Breast epithelium (tissue), 4 donors: Measurements from ENCODE around the gene DLG1. TPM values are rescaled to one million over a fixed set of nuclear protein-coding genes. Genes with fewer than 3 reads are reported as not detected.

Experiments used
- DNase-seq, 2 donors: peaks; one replicate each; pipeline ENCODE4 v3.0.0-alpha.2; 2019; ENCODE audit warnings: low spot score in 2 of 2
- H3K27ac ChIP-seq, 2 donors: fragments of 200-600 bp; sonication (generic) in 1 of 2; one replicate each; pipeline ENCODE4 v1.5.1; 2016 to 2019; ENCODE audit warnings: mild to moderate bottlenecking in 1 of 2
- H3K27me3 ChIP-seq, 2 donors: fragments of 200-600 bp; sonication (generic) in 1 of 2; one replicate each; pipeline versions ENCODE4 v1.5.1 to v1.6.0; 2017 to 2019; ENCODE audit warnings: control low read depth in 1 of 2, mild to moderate bottlenecking in 1 of 2
- H3K36me3 ChIP-seq: fragments of 200-600 bp; one replicate; pipeline ENCODE4 v1.5.1; 2019
- H3K4me1 ChIP-seq, 2 donors: fragments of 200-600 bp; sonication (generic); one replicate each; pipeline ENCODE4 v1.5.1; 2016 to 2019; ENCODE audit warnings: control low read depth in 1 of 2
- H3K4me3 ChIP-seq, 3 donors: fragments of 200-600 bp; sonication (generic); 1 replicate in 2 of 3; 2 replicates in 1 of 3; pipeline ENCODE4 v1.5.1; 2016 to 2019; ENCODE audit warnings: mild to moderate bottlenecking in 3 of 3, moderate library complexity in 2 of 3
- H3K9me3 ChIP-seq, 2 donors: fragments of 200-600 bp; sonication (generic) in 1 of 2; one replicate each; pipeline ENCODE4 v1.5.1; 2016 to 2019; ENCODE audit warnings: control low read depth in 1 of 2
- CTCF ChIP-seq, 3 donors: fragments of 450-650 bp; IDR thresholded peaks; one replicate each; pipeline ENCODE4 v1.5.1; 2016 to 2017; ENCODE audit warnings: antibody characterized with exemption in 3 of 3, mild to moderate bottlenecking in 3 of 3, moderate library complexity in 3 of 3
- POLR2A ChIP-seq: fragments of 450-650 bp; IDR thresholded peaks from one replicate; pipeline ENCODE4 v1.6.1; 2016; ENCODE audit warnings: antibody characterized with exemption, mild to moderate bottlenecking, moderate library complexity
- POLR2AphosphoS5 ChIP-seq, 3 donors: sonication (generic); formaldehyde crosslinking; IDR thresholded peaks; one replicate each; pipeline ENCODE4 v1.6.1; 2017; ENCODE audit warnings: antibody characterized with exemption in 3 of 3
- intact Hi-C: fragments of 100-400 bp; cut with DNase I; formaldehyde crosslinking; loops from one replicate; pipeline ENCODE4 v1.15.1; 2023; ENCODE audit warnings: low total_unique reads
- total RNA-seq, 3 donors: library from RNA; depleted of rRNA; stranded (reverse); fragments of >200 nt; gene quantifications; one replicate each; pipeline ENCODE4 v1.1.0, GENCODE V29; 2016

The DLG1 gene
- total RNA-seq, 3 donors from 2014 or later, result 76.0 to 100 (median 76.7) TPM

DNA sequence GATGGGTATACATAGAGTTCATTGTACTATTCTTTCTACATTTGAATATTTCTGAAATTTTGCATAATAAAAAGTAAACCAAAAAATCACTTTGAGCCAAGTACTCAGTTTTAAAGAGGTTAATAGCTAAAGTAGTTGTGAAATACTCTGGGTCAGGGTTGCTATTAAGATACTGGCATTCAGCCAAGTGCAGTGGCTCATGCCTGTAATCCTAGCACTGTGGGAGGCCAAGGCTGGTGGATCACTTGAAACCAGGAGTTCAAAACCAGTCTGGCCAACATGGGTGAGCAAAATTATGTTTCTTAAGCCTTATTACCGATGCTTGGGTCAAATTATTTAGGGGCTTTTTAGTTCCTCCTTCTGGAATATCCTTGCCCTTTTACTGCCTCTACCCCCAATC lies 146.8 kb downstream of the DLG1 start:
- no peak for TF ChIP-seq POLR2A
- no peak for TF ChIP-seq CTCF (IDR thresholded peaks at IDR 0.05)
- TF ChIP-seq POLR2AphosphoS5 (IDR thresholded peaks at IDR 0.05), result no peak
- no peak overlapping the region for H3K27ac ChIP-seq
- no peaks in the 10 kb centered on the region for H3K27me3 ChIP-seq
- H3K36me3 ChIP-seq, result no peaks in the 10 kb centered on the region
- no peak for DNase-seq
- H3K9me3 ChIP-seq, result peaks cover 0 to 21% of the 10 kb centered on the region in 2 donors
- H3K4me1 ChIP-seq, result no peaks in the 10 kb centered on the region
- intact Hi-C loops, result no loop called here
- no peak overlapping the region for H3K4me3 ChIP-seq

DNA sequence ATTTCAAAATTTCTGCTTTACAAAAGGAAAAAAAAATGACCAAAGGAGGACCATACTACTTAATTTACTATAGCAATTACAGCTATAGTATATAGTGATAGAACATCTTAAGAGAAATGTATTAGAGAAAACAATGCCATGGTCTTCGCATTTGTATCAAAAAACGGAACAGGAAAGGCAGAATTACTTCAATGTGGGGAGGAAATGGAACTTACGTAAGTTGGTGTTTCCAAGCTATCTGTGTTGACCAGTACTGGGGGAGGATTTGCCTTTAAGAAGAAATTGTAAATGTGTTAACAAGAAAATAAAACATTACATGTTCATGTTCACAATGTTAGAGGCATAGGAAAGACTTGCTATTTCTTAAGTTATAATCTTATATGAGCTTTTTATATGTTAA lies 148.9 kb downstream of the DLG1 start:
- no peak for DNase-seq
- no peak for TF ChIP-seq POLR2A
- no peak for TF ChIP-seq CTCF (IDR thresholded peaks at IDR 0.05)
- no peak for TF ChIP-seq POLR2AphosphoS5 (IDR thresholded peaks at IDR 0.05)
- Histone ChIP-seq H3K36me3 (no peaks in the 10 kb centered on the region), H3K4me1 (no peaks in the 10 kb centered on the region), H3K27ac (no peak overlapping the region), H3K27me3 (no peaks in the 10 kb centered on the region), H3K4me3 (no peak overlapping the region), H3K9me3 (peaks cover 0 to 2% of the 10 kb centered on the region in 2 donors)
- intact Hi-C loops, result no loop called here

GRCh38 chr3:197144188-197144587 lies 154.2 kb downstream of the DLG1 start:
- Histone ChIP-seq H3K36me3 (no peaks in the 10 kb centered on the region), H3K27me3 (no peaks in the 10 kb centered on the region)
- intact Hi-C loops, result no loop called here

GRCh38 chr3:197139586-197139985 lies 158.8 kb downstream of the DLG1 start:
- Histone ChIP-seq H3K36me3 (no peaks in the 10 kb centered on the region), H3K9me3 (peaks cover 0 to 5% of the 10 kb centered on the region in 2 donors), H3K27ac (no peak overlapping the region), H3K4me1 (no peaks in the 10 kb centered on the region), H3K27me3 (no peaks in the 10 kb centered on the region), H3K4me3 (no peak overlapping the region)
- no peak for DNase-seq
- intact Hi-C loops, result no loop called here
- TF ChIP-seq POLR2A (no peak), CTCF (IDR thresholded peaks at IDR 0.05) (no peak), POLR2AphosphoS5 (IDR thresholded peaks at IDR 0.05) (no peak)

More at GRCh38 chr3:197144188-197144587, 154.2 kb downstream of the DLG1 start:
- H3K9me3 ChIP-seq, result no peaks in the 10 kb centered on the region
- H3K4me3 ChIP-seq, result no peak overlapping the region
- TF ChIP-seq POLR2A, result no peak
- TF ChIP-seq CTCF (IDR thresholded peaks at IDR 0.05), result no peak
- TF ChIP-seq POLR2AphosphoS5 (IDR thresholded peaks at IDR 0.05), result no peak
- H3K27ac ChIP-seq, result no peak overlapping the region
- H3K4me1 ChIP-seq, result no peaks in the 10 kb centered on the region
- DNase-seq, result no peak

GRCh38 chr3:197137751-197138150 lies 160.7 kb downstream of the DLG1 start:
- TF ChIP-seq POLR2AphosphoS5 (IDR thresholded peaks at IDR 0.05) (no peak), CTCF (IDR thresholded peaks at IDR 0.05) (no peak), POLR2A (no peak)
- Histone ChIP-seq H3K9me3 (peaks cover 0 to 5% of the 10 kb centered on the region in 2 donors), H3K27ac (no peak overlapping the region), H3K27me3 (no peaks in the 10 kb centered on the region), H3K4me1 (no peaks in the 10 kb centered on the region), H3K36me3 (no peaks in the 10 kb centered on the region), H3K4me3 (no peak overlapping the region)
- no peak for DNase-seq
- intact Hi-C loops, result no loop called here
